Medulla oblongata (tissue), 1 donor: ENCODE results near the gene MYLK.

Experiments used
- DNase-seq: peaks from one replicate; pipeline ENCODE4 v3.0.0-alpha.2; 2015; ENCODE audit errors: extremely low spot score

Gene MYLK

GRCh38 chr3:123700791-123701722 is 183.1 kb downstream of the MYLK start:
- DNase-seq: peak; percentile 43

GRCh38 chr3:123698813-123699212 is 185.3 kb downstream of the MYLK start:
- DNase-seq: no peak

GRCh38 chr3:123696808-123697207 is 187.3 kb downstream of the MYLK start:
- DNase-seq: no peak

GRCh38 chr3:123695731-123696640 is 188.1 kb downstream of the MYLK start:
- DNase-seq: no peak

GRCh38 chr3:123695152-123695551 is 189.0 kb downstream of the MYLK start:
- no peak for DNase-seq

- DNase-seq: no peak
These were observed 189.6 kb downstream of the MYLK start for GRCh38 chr3:123694366-123695087.

- DNase-seq: no peak
These were observed 190.4 kb downstream of the MYLK start for GRCh38 chr3:123693584-123694190.

- no peak for DNase-seq
These were observed 191.5 kb downstream of the MYLK start for GRCh38 chr3:123692671-123693070.

GRCh38 chr3:123692041-123692440 is 192.1 kb downstream of the MYLK start:
- no peak for DNase-seq

- no peak for DNase-seq
These were observed 194.3 kb downstream of the MYLK start for GRCh38 chr3:123689831-123690230.

GRCh38 chr3:123688241-123688747 is 195.8 kb downstream of the MYLK start:
- DNase-seq: no peak

GRCh38 chr3:123687286-123687685 is 196.8 kb downstream of the MYLK start:
- no peak for DNase-seq

GRCh38 chr3:123686251-123686650 is 197.9 kb downstream of the MYLK start:
- no peak for DNase-seq

- no peak for DNase-seq
These were observed 198.4 kb downstream of the MYLK start for GRCh38 chr3:123685780-123686179.

- DNase-seq: no peak
These were observed 199.5 kb downstream of the MYLK start for GRCh38 chr3:123684636-123685035.

GRCh38 chr3:123684209-123684608 is 199.9 kb downstream of the MYLK start:
- DNase-seq: no peak

- DNase-seq: no peak
These were observed 200.5 kb downstream of the MYLK start for GRCh38 chr3:123683505-123684154.

GRCh38 chr3:123682781-123683504 is 201.2 kb downstream of the MYLK start:
- DNase-seq: no peak

- DNase-seq: no peak
These were observed 201.8 kb downstream of the MYLK start for GRCh38 chr3:123682302-123682701.
